K562 (cell line): Measurements from ENCODE around the gene OR5M8. TPM values are rescaled to one million over a fixed set of nuclear protein-coding genes. Genes with fewer than 3 reads are reported as not detected.

ENCODE experiments used
- ATAC-seq: fragments of 200-7000 bp; cut with Tn5 transposase; 3 replicates; pipeline ENCODE4 v1.9.1; 2020; ENCODE audit warnings: moderate library complexity
- BruUV-seq: library from RNA; stranded (reverse); fragments of 400-500 nt; replicated peaks from 2 replicates; lab custom pipeline; 2021; lab: Mats Ljungman, UMichigan
- CTCF ChIA-PET: fragments of 300-600 bp; formaldehyde crosslinking; extraction: SDS; loops from one replicate; lab custom pipeline; 2021; ENCODE audit warnings: low intra/inter-chr PET ratio; lab: Yijun Ruan, JAX
- POLR2A ChIA-PET: fragments of 300-600, 350-650 bp; sonication (Branson Sonifier 250); formaldehyde crosslinking; extraction: SDS; loops from one replicate; lab custom pipeline; 2021; ENCODE audit warnings: antibody characterized with exemption, inconsistent platforms; lab: Yijun Ruan, JAX
- DNase-seq, 4 experiments: peaks; one replicate each; pipeline versions ENCODE4 v3.0.0 to v3.0.0-alpha.2; 2011 to 2018; ENCODE audit warnings: low spot score in 3 of 4, mixed read lengths in 3 of 4; ENCODE audit errors: extremely low read depth in 1 of 4
- FAIRE-seq: peaks from 2 replicates; lab custom pipeline; 2011; peaks lifted over from hg19 to GRCh38; lab: Jason Lieb, UNC
- H2AFZ ChIP-seq: 2 replicates; pipeline ENCODE4 v1.6.0; 2011; ENCODE audit warnings: low read depth, low read length, control low read depth, inconsistent platforms
- H3K27ac ChIP-seq: fragments of 200-600 bp; 3 replicates; pipeline ENCODE4 v1.8.0; 2011; ENCODE audit warnings: low read depth, mild to moderate bottlenecking, control low read depth, inconsistent platforms, low read length, moderate library complexity, mixed read lengths; ENCODE audit errors: extremely low read depth
- H3K27me3 ChIP-seq, 2 experiments: fragments of 300-600 bp in 1 of 2; 2 replicates in 1 of 2; 3 replicates in 1 of 2; pipeline versions ENCODE4 v1.6.0 to v1.8.0; 2011; ENCODE audit warnings: inconsistent platforms in 2 of 2, low read length in 2 of 2, mild to moderate bottlenecking in 1 of 2, mixed read lengths in 1 of 2, moderate library complexity in 1 of 2; ENCODE audit not compliant: control insufficient read depth in 2 of 2, insufficient read depth in 2 of 2
- H3K36me3 ChIP-seq: fragments of 300-600 bp; 3 replicates; pipeline ENCODE4 v1.8.0; 2011; ENCODE audit warnings: mild to moderate bottlenecking, low read length, inconsistent platforms; ENCODE audit not compliant: control insufficient read depth, insufficient read depth
- H3K4me1 ChIP-seq, 2 experiments: fragments of 200-600 bp in 1 of 2; replicated peaks in 1 of 2; 2 replicates in 1 of 2; 3 replicates in 1 of 2; pipeline versions ENCODE4 v1.5.1 to v1.8.0; 2011; ENCODE audit warnings: inconsistent platforms in 2 of 2, low read length in 2 of 2, mild to moderate bottlenecking in 1 of 2, mixed read lengths in 1 of 2, moderate library complexity in 1 of 2; ENCODE audit not compliant: control insufficient read depth in 2 of 2, insufficient read depth in 2 of 2
- H3K4me2 ChIP-seq: 2 replicates; pipeline ENCODE4 v1.6.1; 2011; ENCODE audit warnings: low read length, control low read depth, inconsistent platforms, mixed read lengths; ENCODE audit not compliant: insufficient read depth
- H3K4me3 ChIP-seq: fragments of 200-600 bp; sonication (generic), shearing (Covaris generic); 2 replicates; pipeline ENCODE4 v1.5.1; 2016; ENCODE audit warnings: control low read depth, inconsistent platforms
- H3K79me2 ChIP-seq: fragments of 200-600 bp; 3 replicates; pipeline ENCODE4 v1.8.0; 2011; ENCODE audit warnings: low read length, inconsistent platforms; ENCODE audit not compliant: control insufficient read depth, insufficient read depth
- H3K9ac ChIP-seq, 2 experiments: 2 replicates each; pipeline versions ENCODE4 v1.6.0 to v1.6.1; 2011; ENCODE audit warnings: low read depth in 2 of 2, low read length in 2 of 2, control low read depth in 1 of 2, inconsistent platforms in 1 of 2, mild to moderate bottlenecking in 1 of 2, mixed read lengths in 1 of 2; ENCODE audit not compliant: insufficient read depth in 1 of 2
- H3K9me1 ChIP-seq: one replicate; pipeline ENCODE4 v1.6.0; 2011; ENCODE audit warnings: inconsistent platforms, mild to moderate bottlenecking, low read length, moderate library complexity; ENCODE audit not compliant: control insufficient read depth, insufficient read depth
- H3K9me3 ChIP-seq: replicated peaks from 2 replicates; pipeline ENCODE4 v1.5.1; 2011; ENCODE audit warnings: low read depth, low read length, inconsistent platforms; ENCODE audit not compliant: control insufficient read depth, insufficient read depth
- H4K20me1 ChIP-seq: replicated peaks from 2 replicates; pipeline ENCODE4 v1.6.1; 2011; ENCODE audit warnings: low read length, inconsistent platforms, mixed read lengths; ENCODE audit not compliant: control insufficient read depth, insufficient read depth
- ARID2 ChIP-seq: fragments of 450-650 bp; IDR thresholded peaks from 2 replicates; pipeline ENCODE4 v1.6.1; 2017; ENCODE audit warnings: antibody characterized with exemption, mild to moderate bottlenecking
- DIDO1 ChIP-seq: fragments of 450-650 bp; IDR thresholded peaks from 2 replicates; pipeline ENCODE4 v1.6.1; 2016; ENCODE audit warnings: low read depth, missing biosample characterization, missing genetic modification characterization
- KAT2B ChIP-seq: IDR thresholded peaks from one replicate; pipeline ENCODE4 v1.6.1; 2012; ENCODE audit warnings: low read depth, mild to moderate bottlenecking, control low read depth, inconsistent platforms, low read length, moderate library complexity
- PHF8 ChIP-seq: fragments of 200-600 bp; sonication (generic); IDR thresholded peaks from 2 replicates; pipeline ENCODE4 v1.6.1; 2012; ENCODE audit warnings: mixed run types, mild to moderate bottlenecking, inconsistent platforms, low read length, moderate library complexity, borderline replicate concordance
- PHTF2 ChIP-seq: fragments of 250-450 bp; sonication (Bioruptor Pico); IDR thresholded peaks from 2 replicates; pipeline ENCODE4 v1.5.0; 2021; ENCODE audit warnings: mild to moderate bottlenecking
- POLR2B ChIP-seq: fragments of 450-650 bp; IDR thresholded peaks from 2 replicates; pipeline ENCODE4 v1.6.1; 2018; ENCODE audit warnings: low read depth; ENCODE audit not compliant: partially characterized antibody
- SMARCA4 ChIP-seq: fragments of 450-650 bp; IDR thresholded peaks from 2 replicates; pipeline ENCODE4 v1.6.1; 2016
- TSC22D4 ChIP-seq: fragments of 450-650 bp; IDR thresholded peaks from 2 replicates; pipeline ENCODE4 v1.6.1; 2016; ENCODE audit warnings: missing genetic modification characterization, missing biosample characterization, control low read depth
- XRCC4 ChIP-seq: IDR thresholded peaks from one replicate; pipeline ENCODE4 v1.6.1; 2011; ENCODE audit not compliant: insufficient read depth, insufficient read length; ENCODE audit errors: extremely low read depth
- ZFPM2 ChIP-seq: fragments of 250-450 bp; sonication (Bioruptor Pico); IDR thresholded peaks from 2 replicates; pipeline ENCODE4 v1.5.1; 2022; ENCODE audit warnings: mild to moderate bottlenecking
- WGBS: fragments of 100-300 bp; shearing (Covaris generic); methylation state at CpG from one replicate; pipeline ENCODE4 v1.1.6; 2016; ENCODE audit warnings: low coverage, mixed read lengths; ENCODE audit not compliant: insufficient coverage; ENCODE audit errors: missing lambda C conversion rate; 5-methylcytosine and 5-hydroxymethylcytosine counted together
- in situ Hi-C: fragments of 300-500 bp; cut with MboI; formaldehyde crosslinking; loops from 4 replicates; pipeline ENCODE4 v1.15.0; 2018; ENCODE audit warnings: inconsistent platforms, mixed read lengths
- intact Hi-C: fragments of 100-400 bp; cut with micrococcal nuclease; formaldehyde crosslinking; loops from 2 replicates; pipeline ENCODE4 v1.14.2; 2022
- polyA plus RNA-seq, 8 experiments: library from polyadenylated mRNA; depleted of rRNA in 4 of 8; stranded (reverse) in 5 of 8; unstranded in 3 of 8; fragments of >200 nt; fragmentation: Nextera tagmentation in 2 of 8; fragmentation: Illumina TruSeq in 1 of 8; extraction: Ambion mirVana in 2 of 8; extraction: Trizol in 1 of 8; gene quantifications; 2 replicates each; pipeline versions ENCODE4 v1.2.1 to v1.2.3, GENCODE V29; 2011 to 2014; ENCODE audit warnings: inconsistent platforms in 1 of 8, missing spikeins in 1 of 8
- total RNA-seq, 7 experiments: library from RNA; depleted of rRNA in 6 of 7; stranded (reverse); fragments of >200 nt in 6 of 7; fragmentation: Illumina TruSeq in 2 of 7; extraction: Trizol in 2 of 7; gene quantifications; 2 replicates each; pipeline versions ENCODE4 v1.2.1 to v1.2.3, GENCODE V29; 2011 to 2021; ENCODE audit warnings: low replicate concordance in 1 of 7
- TF ChIP-seq, protein P1 (sequence below): fragments of 250-450 bp; sonication (Bioruptor Pico); IDR thresholded peaks from 2 replicates; pipeline ENCODE4 v1.4.0; 2020
- TF ChIP-seq, protein P2 (sequence below), 3 experiments: IDR thresholded peaks in 2 of 3; conservative IDR thresholded peaks in 1 of 3; 2 replicates each; pipeline ENCODE4 v1.5.1; 2011 to 2012; ENCODE audit warnings: low read length in 3 of 3, mild to moderate bottlenecking in 3 of 3, control low read depth in 2 of 3, improper control_type of control experiment in 1 of 3, inconsistent platforms in 1 of 3, low read depth in 1 of 3, mixed read lengths in 1 of 3, moderate library complexity in 1 of 3; ENCODE audit not compliant: insufficient read depth in 2 of 3

Gene OR5M8
- total and polyA plus RNA-seq, 9 of the 15 experiments (the other 6 are each of a cell fraction or from before 2014, with no cell fraction given), result not detected

GRCh38 chr11:56509439-56509838 is 18.3 kb upstream of the OR5M8 start:
- Histone ChIP-seq H3K4me1 (no peaks in the 10 kb centered on the region), H2AFZ (no peak overlapping the region), H3K36me3 (no peaks in the 10 kb centered on the region), H3K9me1 (no peaks in the 10 kb centered on the region), H3K27me3 (no peaks in the 10 kb centered on the region), H3K4me3 (no peak overlapping the region), H3K79me2 (no peaks in the 10 kb centered on the region), H3K9me3 (no peaks in the 10 kb centered on the region), H3K9ac (no peak overlapping the region), H3K27ac (no peak overlapping the region), H3K4me2 (no peak overlapping the region), H4K20me1 (no peaks in the 10 kb centered on the region)
- CTCF ChIA-PET, result no interaction called here
- no peak for DNase-seq
- intact Hi-C loops (no loop called here), in situ Hi-C loops (no loop called here)
- no peak for ATAC-seq
- POLR2A ChIA-PET, result no interaction called here
- BruUV-seq, result no TSS peak
- WGBS, result 0% methylated on average over 1 of the region's 1 CpG
- FAIRE-seq, result no peak
- TF ChIP-seq POLR2B, result no peak
- TF ChIP-seq DIDO1, result no peak
- no peak for TF ChIP-seq PHF8
- TF ChIP-seq ARID2, result no peak
- TF ChIP-seq, protein P1, sequence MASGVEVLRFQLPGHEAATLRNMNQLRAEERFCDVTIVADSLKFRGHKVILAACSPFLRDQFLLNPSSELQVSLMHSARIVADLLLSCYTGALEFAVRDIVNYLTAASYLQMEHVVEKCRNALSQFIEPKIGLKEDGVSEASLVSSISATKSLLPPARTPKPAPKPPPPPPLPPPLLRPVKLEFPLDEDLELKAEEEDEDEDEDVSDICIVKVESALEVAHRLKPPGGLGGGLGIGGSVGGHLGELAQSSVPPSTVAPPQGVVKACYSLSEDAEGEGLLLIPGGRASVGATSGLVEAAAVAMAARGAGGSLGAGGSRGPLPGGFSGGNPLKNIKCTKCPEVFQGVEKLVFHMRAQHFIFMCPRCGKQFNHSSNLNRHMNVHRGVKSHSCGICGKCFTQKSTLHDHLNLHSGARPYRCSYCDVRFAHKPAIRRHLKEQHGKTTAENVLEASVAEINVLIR (CRISPR knock-in tag), result no peak

DNA sequence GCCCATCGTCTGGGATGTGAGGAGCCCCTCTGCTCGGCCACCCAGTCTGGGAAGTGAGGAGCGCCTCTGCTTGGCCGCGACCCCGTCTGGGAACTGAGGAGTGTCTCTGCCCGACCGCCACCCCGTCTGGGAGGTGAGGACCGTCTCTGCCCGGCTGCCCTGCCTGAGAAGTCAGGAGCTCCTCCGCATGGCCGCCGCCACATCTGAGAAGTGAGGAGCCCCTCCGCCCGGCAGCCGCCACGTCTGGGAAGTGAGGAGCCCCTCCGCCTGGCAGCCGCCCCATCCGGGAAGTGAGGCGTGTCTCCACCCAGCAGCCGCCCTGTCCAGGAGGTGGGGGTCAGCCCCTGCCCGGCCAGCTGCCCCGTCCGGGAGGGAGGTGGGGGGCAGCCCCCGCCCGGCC is 5.8 kb upstream of the OR5M8 start:
- in situ Hi-C loops (no loop called here), intact Hi-C loops (no loop called here)
- ATAC-seq (no peak), FAIRE-seq (no peak), DNase-seq (no peak)
- no peak for TF ChIP-seq XRCC4
- no peak for TF ChIP-seq PHTF2 (CRISPR knock-in tag)
- TF ChIP-seq SMARCA4, result no peak
- no peak for TF ChIP-seq KAT2B
- no peak for TF ChIP-seq ZFPM2 (CRISPR knock-in tag)
- no peak for TF ChIP-seq TSC22D4 (tag)
- TF ChIP-seq, protein P2, sequence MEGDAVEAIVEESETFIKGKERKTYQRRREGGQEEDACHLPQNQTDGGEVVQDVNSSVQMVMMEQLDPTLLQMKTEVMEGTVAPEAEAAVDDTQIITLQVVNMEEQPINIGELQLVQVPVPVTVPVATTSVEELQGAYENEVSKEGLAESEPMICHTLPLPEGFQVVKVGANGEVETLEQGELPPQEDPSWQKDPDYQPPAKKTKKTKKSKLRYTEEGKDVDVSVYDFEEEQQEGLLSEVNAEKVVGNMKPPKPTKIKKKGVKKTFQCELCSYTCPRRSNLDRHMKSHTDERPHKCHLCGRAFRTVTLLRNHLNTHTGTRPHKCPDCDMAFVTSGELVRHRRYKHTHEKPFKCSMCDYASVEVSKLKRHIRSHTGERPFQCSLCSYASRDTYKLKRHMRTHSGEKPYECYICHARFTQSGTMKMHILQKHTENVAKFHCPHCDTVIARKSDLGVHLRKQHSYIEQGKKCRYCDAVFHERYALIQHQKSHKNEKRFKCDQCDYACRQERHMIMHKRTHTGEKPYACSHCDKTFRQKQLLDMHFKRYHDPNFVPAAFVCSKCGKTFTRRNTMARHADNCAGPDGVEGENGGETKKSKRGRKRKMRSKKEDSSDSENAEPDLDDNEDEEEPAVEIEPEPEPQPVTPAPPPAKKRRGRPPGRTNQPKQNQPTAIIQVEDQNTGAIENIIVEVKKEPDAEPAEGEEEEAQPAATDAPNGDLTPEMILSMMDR (IDR thresholded peaks at IDR 0.05 in 2 of 3, conservative IDR thresholded peaks at IDR 0.05 in 1 of 3; ENCODE audit: insufficient read depth in 2 of 3, low read depth in 1 of 3, low read length in 3 of 3), result no peak
- H4K20me1 ChIP-seq, result no peaks in the 10 kb centered on the region
- 4% methylated on average over 7 of the region's 28 CpGs for WGBS
- ChIA-PET CTCF (no interaction called here), POLR2A (no interaction called here)
- no peaks in the 10 kb centered on the region; the same call in 1 of the 2 replicates for H3K9me3 ChIP-seq
- H3K4me3 ChIP-seq, result no peak overlapping the region
- no peak overlapping the region for H2AFZ ChIP-seq
- no peak overlapping the region for H3K27ac ChIP-seq
- H3K27me3 ChIP-seq, result no peaks in the 10 kb centered on the region
- no peak overlapping the region for H3K9ac ChIP-seq
- H3K36me3 ChIP-seq, result no peaks in the 10 kb centered on the region
- H3K79me2 ChIP-seq, result no peaks in the 10 kb centered on the region
- no peak overlapping the region for H3K4me2 ChIP-seq
- H3K9me1 ChIP-seq, result no peaks in the 10 kb centered on the region
- no TSS peak for BruUV-seq
- H3K4me1 ChIP-seq, result no peaks in the 10 kb centered on the region
